HG02938 (cell line): Measurements from ENCODE around the gene IFIH1.

Experiments used
- ATAC-seq: cut with Tn5 transposase; IDR thresholded peaks from one replicate; pipeline ENCODE4 v1.9.1; 2021; ENCODE audit warnings: mild to moderate bottlenecking, moderate library complexity; ENCODE audit not compliant: unreplicated experiment

Gene IFIH1

DNA sequence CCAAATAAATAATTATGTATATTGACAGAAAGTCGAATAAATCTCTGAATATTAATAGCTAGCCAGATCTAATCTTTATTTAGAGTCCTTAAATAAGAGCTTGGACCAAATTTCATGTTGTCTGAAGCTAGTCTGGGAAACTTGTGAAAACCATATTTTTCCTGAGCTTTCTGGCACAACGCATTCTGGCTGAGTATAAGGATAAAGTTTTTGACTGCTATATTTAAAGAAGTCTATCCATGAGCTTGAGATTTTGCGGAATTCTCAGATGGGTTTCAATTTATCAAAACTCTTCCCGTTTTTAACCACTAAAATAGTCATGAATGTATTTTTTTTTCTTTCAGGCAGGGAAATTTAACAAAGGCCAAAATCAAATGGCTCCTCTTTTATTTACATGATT lies 99.1 kb downstream of the IFIH1 start:
- no peak for ATAC-seq

DNA sequence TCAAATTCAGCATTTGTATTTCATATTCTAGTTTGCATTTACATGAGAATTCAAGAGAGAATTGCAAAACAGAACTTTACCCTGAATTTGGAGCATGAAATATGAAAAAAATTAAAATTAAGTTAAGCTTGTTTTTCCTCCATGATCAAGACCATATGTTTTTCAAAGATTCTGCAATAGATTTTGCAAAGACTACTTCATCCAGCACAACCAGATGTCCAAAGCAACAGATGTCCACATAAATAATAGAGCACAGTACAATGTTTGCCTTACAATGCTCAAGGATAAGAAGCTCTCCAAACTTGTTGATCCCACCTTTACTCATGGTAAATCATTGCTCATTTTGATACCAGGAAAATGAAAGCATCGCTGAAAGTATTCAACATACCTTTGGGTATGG lies 100.9 kb downstream of the IFIH1 start:
- no peak for ATAC-seq
